ENCODE results near the gene SLC25A48.

Gene SLC25A48

DNA sequence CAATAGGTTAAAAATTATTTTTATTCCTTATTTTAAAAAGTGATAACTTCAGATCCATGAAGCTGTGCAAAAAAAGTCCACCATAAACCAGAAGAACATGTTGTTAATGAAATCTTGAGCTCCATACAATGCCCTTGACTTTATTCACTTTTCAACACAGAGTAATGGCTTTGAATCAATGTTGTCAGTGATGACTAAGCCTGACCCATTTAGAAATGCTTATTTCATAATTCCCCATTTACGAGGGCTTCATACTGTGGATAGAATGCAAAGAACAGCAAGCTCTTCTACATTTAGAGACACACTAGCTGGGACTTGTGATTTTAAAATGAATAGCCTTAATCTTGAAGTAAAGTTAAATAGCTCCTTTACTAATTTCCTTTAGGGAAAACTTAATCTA lies 86.9 kb downstream of the SLC25A48 start:
- H3K27ac ChIP-seq (ENCODE audit: low read length) = no peak overlapping the region
- H3K4me1 ChIP-seq (ENCODE audit: control insufficient read depth, insufficient read depth, low read length) = no peaks in the 10 kb centered on the region
- no peaks in the 10 kb centered on the region for H3K9me3 ChIP-seq (ENCODE audit: control insufficient read depth in 2 of 2, low read length in 2 of 2)
- H3K27me3 ChIP-seq (ENCODE audit: control insufficient read depth in 1 of 2, insufficient read depth in 2 of 2, low read length in 2 of 2) = peaks cover 4 to 9% of the 10 kb centered on the region in 2 donors
- no peak overlapping the region for H3K4me3 ChIP-seq (ENCODE audit: low read length in 2 of 2)
- no peaks in the 10 kb centered on the region for H3K36me3 ChIP-seq (ENCODE audit: control insufficient read depth in 2 of 2, insufficient read depth in 2 of 2, low read length in 2 of 2)
- no peak overlapping the region for H3K9ac ChIP-seq (ENCODE audit: low read length in 2 of 2)

DNA sequence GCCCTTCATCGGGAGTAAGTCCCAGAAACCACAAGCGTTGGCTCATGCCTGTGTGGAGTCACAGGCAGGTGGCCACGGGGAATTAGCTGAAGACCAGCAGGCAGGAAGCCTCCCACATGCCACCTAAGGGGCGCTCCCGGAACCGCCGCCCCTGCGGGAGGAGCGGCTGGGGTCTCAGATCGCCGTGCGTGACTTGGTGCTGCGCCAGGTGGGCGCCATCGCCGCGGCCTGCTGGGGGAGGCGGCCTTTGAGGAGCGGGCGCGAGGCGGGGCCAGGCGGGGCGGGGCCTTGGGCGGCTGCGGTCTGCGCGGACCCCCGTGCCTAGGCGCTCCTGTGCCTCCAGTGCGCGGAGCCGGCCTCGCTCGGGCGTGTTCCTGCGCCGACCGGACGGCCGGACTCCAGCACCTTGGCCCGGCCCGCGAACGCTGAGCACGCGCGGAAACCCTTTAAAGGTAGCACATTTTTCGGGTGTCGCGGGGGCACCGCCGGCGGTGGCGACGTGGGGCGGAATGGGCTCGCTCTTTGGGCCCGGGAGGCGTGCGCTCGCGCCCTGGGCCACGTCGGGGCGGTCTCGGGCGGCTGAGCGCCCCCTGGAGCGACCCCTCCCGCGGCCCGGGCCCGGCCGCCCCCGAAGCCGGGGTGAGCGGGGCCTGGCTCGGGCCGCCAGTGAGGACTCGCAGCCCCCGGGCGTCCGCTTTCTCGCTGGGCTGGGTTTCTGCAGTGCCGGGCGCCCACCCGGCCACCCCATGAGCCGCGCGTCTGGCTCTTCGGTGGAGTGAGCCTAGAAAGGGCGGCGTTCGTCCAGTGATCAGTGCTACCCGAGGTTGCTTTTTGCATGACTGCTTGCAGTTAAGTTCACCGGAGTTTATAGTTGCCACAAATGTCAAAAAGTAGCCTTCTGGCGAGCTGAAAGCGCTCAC lies 95.8 kb downstream of the SLC25A48 start:
- peaks cover 9 to 35% of the 10 kb centered on the region in 2 donors for H3K27me3 ChIP-seq (ENCODE audit: control insufficient read depth in 1 of 2, insufficient read depth in 2 of 2, low read length in 2 of 2)
- H3K36me3 ChIP-seq (ENCODE audit: control insufficient read depth in 2 of 2, insufficient read depth in 2 of 2, low read length in 2 of 2) = no peaks in the 10 kb centered on the region
- H3K4me1 ChIP-seq (ENCODE audit: control insufficient read depth, insufficient read depth, low read length) = peaks cover 5% of the 10 kb centered on the region
- no peaks in the 10 kb centered on the region for H3K9me3 ChIP-seq (ENCODE audit: control insufficient read depth in 2 of 2, low read length in 2 of 2)
- H3K9ac ChIP-seq (ENCODE audit: low read length in 2 of 2) = no peak overlapping the region
- H3K4me3 ChIP-seq (ENCODE audit: low read length in 2 of 2) = peak overlapping the region; percentile 31 to 63
- no peak overlapping the region for H3K27ac ChIP-seq (ENCODE audit: low read length)

DNA sequence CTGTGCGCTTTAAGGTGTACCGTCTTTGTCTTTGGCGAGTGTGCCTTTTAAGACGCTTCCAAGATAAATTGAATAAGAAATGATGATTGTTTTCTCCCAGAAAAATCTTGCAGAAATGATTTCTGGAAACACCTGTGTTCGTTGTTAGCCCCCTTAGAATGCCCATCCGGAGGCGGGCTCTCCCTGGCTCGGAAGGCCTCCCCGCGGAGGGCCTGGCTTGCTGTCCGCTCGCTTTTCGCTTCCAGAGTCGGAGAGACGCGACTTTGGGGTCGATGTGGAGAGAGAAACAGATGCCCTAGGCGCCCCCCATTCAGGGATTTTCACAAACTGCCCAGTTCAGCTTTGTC lies 96.5 kb downstream of the SLC25A48 start:
- H3K9me3 ChIP-seq (ENCODE audit: control insufficient read depth in 2 of 2, low read length in 2 of 2) = no peaks in the 10 kb centered on the region
- H3K9ac ChIP-seq (ENCODE audit: low read length in 2 of 2) = no peak overlapping the region
- peaks cover 9 to 35% of the 10 kb centered on the region in 2 donors for H3K27me3 ChIP-seq (ENCODE audit: control insufficient read depth in 1 of 2, insufficient read depth in 2 of 2, low read length in 2 of 2)

DNA sequence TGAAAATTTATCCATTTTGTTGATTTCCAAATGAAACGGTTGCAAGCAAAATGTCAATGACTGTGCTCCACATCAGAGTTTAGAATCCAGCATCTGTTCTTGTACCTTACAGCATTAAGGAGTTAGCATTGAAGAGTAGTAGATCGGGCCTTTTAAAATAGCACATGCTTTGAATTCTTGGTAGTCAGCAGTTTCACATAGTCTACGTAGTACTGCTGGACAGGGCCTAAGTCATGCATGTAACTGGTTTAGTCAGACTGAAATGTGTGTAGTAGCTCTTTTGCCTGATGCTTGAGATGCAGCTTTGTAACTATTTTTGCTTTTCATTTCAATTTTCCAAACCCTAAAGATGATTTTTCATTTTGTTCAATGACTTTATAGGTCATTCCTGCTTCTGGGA lies 100.5 kb downstream of the SLC25A48 start:
- H3K4me3 ChIP-seq (ENCODE audit: low read length in 2 of 2) = no peak overlapping the region
- peaks cover 7 to 14% of the 10 kb centered on the region in 2 donors for H3K27me3 ChIP-seq (ENCODE audit: control insufficient read depth in 1 of 2, insufficient read depth in 2 of 2, low read length in 2 of 2)
- no peak overlapping the region for H3K9ac ChIP-seq (ENCODE audit: low read length in 2 of 2)
- peaks cover 5% of the 10 kb centered on the region for H3K4me1 ChIP-seq (ENCODE audit: control insufficient read depth, insufficient read depth, low read length)
- no peaks in the 10 kb centered on the region for H3K9me3 ChIP-seq (ENCODE audit: control insufficient read depth in 2 of 2, low read length in 2 of 2)
- H3K36me3 ChIP-seq (ENCODE audit: control insufficient read depth in 2 of 2, insufficient read depth in 2 of 2, low read length in 2 of 2) = no peaks in the 10 kb centered on the region
- H3K27ac ChIP-seq (ENCODE audit: low read length) = no peak overlapping the region

More for the DNA sequence above, 96.5 kb downstream of the SLC25A48 start:
- H3K27ac ChIP-seq (ENCODE audit: low read length) = no peak overlapping the region
- no peak overlapping the region for H3K4me3 ChIP-seq (ENCODE audit: low read length in 2 of 2)
- peaks cover 5% of the 10 kb centered on the region for H3K4me1 ChIP-seq (ENCODE audit: control insufficient read depth, insufficient read depth, low read length)
- no peaks in the 10 kb centered on the region for H3K36me3 ChIP-seq (ENCODE audit: control insufficient read depth in 2 of 2, insufficient read depth in 2 of 2, low read length in 2 of 2)

DNA sequence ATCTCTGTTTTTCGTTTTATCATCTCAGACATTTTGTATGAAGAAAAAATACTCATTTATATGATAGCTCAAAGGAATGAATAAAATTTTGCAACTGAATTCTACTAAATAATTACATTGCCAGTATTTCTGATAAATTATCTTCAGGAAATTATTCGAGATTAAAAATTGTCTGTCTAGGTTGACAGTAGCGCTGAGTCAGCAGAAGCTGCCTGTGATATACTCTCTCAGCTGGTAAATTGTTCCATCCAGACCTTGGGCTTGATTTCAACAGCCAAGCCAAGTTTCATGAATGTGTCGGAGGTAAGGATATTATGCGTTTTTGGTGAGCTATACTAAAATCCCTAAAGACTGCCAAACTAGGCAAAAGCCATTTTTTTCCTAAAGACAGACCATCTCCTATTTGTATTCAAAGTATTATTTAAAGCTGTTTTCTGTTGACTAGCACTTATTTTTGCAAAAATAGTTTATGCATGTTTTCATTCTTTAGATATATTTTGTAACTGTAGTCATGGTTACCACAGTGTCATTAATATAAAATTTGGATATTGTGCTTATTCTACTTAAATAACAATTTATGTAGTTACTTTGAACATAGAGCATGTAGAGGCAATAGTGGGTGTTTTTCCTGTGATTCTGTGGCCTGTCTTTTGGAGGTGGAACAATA lies 102.9 kb downstream of the SLC25A48 start:
- H3K9me3 ChIP-seq (ENCODE audit: control insufficient read depth in 2 of 2, low read length in 2 of 2) = no peaks in the 10 kb centered on the region
- no peak overlapping the region for H3K27ac ChIP-seq (ENCODE audit: low read length)
- no peak overlapping the region for H3K4me3 ChIP-seq (ENCODE audit: low read length in 2 of 2)
- H3K27me3 ChIP-seq (ENCODE audit: control insufficient read depth in 1 of 2, insufficient read depth in 2 of 2, low read length in 2 of 2) = no peaks in the 10 kb centered on the region
- H3K4me1 ChIP-seq (ENCODE audit: control insufficient read depth, insufficient read depth, low read length) = no peaks in the 10 kb centered on the region
- H3K36me3 ChIP-seq (ENCODE audit: control insufficient read depth in 2 of 2, insufficient read depth in 2 of 2, low read length in 2 of 2) = no peaks in the 10 kb centered on the region
- no peak overlapping the region for H3K9ac ChIP-seq (ENCODE audit: low read length in 2 of 2)

Data from stomach smooth muscle (tissue), 2 donors.